Peyer's patch (tissue), 4 donors: ENCODE measurements around the gene COL17A1. TPM values are rescaled to one million over a fixed set of nuclear protein-coding genes. Genes with fewer than 3 reads are reported as not detected.

Source experiments
- DNase-seq, 3 donors: peaks; one replicate each; pipeline ENCODE4 v3.0.0-alpha.2; 2017 to 2019
- H3K27ac ChIP-seq, 4 donors: fragments of 200-600 bp; sonication (generic); one replicate each; pipeline ENCODE4 v1.5.1; 2016 to 2019
- H3K27me3 ChIP-seq, 2 donors: fragments of 200-600 bp; sonication (generic); one replicate each; pipeline ENCODE4 v1.5.1; 2019
- H3K36me3 ChIP-seq, 3 donors: fragments of 200-600 bp; sonication (generic); one replicate each; pipeline ENCODE4 v1.5.1; 2016 to 2019
- H3K4me1 ChIP-seq, 4 donors: fragments of 200-600 bp; sonication (generic); one replicate each; pipeline ENCODE4 v1.5.1; 2016 to 2019
- H3K4me3 ChIP-seq, 4 donors: fragments of 200-600 bp; sonication (generic); 1 replicate in 3 of 4; 2 replicates in 1 of 4; pipeline ENCODE4 v1.5.1; 2016 to 2019; ENCODE audit warnings: mild to moderate bottlenecking in 1 of 4
- H3K9me3 ChIP-seq, 4 donors: fragments of 200-600 bp; sonication (generic); one replicate each; pipeline ENCODE4 v1.5.1; 2016 to 2019; ENCODE audit warnings: mild to moderate bottlenecking in 1 of 4
- CTCF ChIP-seq, 6 experiments: fragments of 450-650 bp in 4 of 6; fragments of 200-600 bp in 2 of 6; sonication (generic) in 1 of 6; IDR thresholded peaks; one replicate each; pipeline ENCODE4 v1.5.1; 2017 to 2019; ENCODE audit warnings: antibody characterized with exemption in 6 of 6, mild to moderate bottlenecking in 3 of 6, moderate library complexity in 1 of 6
- POLR2A ChIP-seq, 2 donors: fragments of 450-650 bp; IDR thresholded peaks; one replicate each; pipeline ENCODE4 v1.5.1; 2017; ENCODE audit warnings: antibody characterized with exemption in 2 of 2, mild to moderate bottlenecking in 2 of 2, moderate library complexity in 2 of 2
- total RNA-seq, 4 donors: library from RNA; depleted of rRNA; stranded (reverse); fragments of >200 nt; gene quantifications; one replicate each; pipeline ENCODE4 v1.1.0, GENCODE V29; 2016

Gene COL17A1
- total RNA-seq, 4 donors from 2014 or later, result 4.1 to 240 (median 97.1) TPM

GRCh38 chr10:104005172-104005863 lies 80.4 kb downstream of the COL17A1 start:
- Histone ChIP-seq H3K4me1 (no peaks in the 10 kb centered on the region), H3K9me3 (no peaks in the 10 kb centered on the region), H3K36me3 (peaks cover 0 to 76% (median 0%) of the 10 kb centered on the region in 3 donors), H3K27me3 (no peaks in the 10 kb centered on the region), H3K4me3 (no peak overlapping the region), H3K27ac (no peak overlapping the region)
- no peak for DNase-seq
- TF ChIP-seq CTCF (IDR thresholded peaks at IDR 0.05), result no peak
- TF ChIP-seq POLR2A (IDR thresholded peaks at IDR 0.05), result no peak

DNA sequence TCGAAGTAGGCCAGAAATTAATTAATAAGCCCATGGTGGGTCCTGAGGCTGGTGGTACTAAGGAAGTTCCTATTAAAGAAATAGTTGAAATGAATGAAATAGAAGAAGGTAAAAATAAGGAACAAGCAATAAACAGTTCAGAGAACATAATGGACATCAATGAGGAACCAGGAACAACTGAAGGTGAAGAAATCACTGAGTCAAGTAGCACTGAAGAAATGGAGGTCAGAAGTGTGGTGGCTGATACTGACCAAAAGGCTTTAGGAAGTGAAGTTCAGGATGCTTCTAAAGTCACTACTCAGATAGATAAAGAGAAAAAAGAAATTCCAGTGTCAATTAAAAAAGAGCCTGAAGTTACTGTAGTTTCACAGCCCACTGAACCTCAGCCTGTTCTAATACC lies 82.8 kb downstream of the COL17A1 start:
- H3K4me3 ChIP-seq, result no peak overlapping the region

DNA sequence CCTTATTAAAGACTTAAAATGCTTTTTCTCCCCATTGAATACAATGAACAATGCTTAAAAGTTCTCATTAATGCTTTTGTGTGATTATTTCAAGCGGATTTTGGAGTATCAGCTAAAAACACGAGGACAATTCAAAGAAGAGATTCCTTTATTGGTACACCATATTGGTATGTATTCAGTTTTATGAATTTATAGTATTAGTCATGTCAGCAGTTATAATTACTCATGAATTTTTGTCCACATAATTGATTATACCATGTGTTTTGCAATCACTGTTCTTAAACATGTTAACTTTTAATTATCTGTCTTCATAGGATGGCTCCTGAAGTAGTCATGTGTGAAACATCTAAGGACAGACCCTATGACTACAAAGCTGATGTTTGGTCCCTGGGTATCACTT lies 86.9 kb downstream of the COL17A1 start:
- H3K27ac ChIP-seq, result no peak overlapping the region
- no peaks in the 10 kb centered on the region for H3K27me3 ChIP-seq
- no peaks in the 10 kb centered on the region for H3K4me1 ChIP-seq
- H3K36me3 ChIP-seq, result peaks cover 0 to 80% (median 0%) of the 10 kb centered on the region in 3 donors
- H3K9me3 ChIP-seq, result no peaks in the 10 kb centered on the region
- no peak for DNase-seq
- TF ChIP-seq POLR2A (IDR thresholded peaks at IDR 0.05) (no peak), CTCF (IDR thresholded peaks at IDR 0.05) (no peak)
- no peak overlapping the region for H3K4me3 ChIP-seq

More for the DNA sequence above, 82.8 kb downstream of the COL17A1 start:
- Histone ChIP-seq H3K27ac (no peak overlapping the region), H3K9me3 (no peaks in the 10 kb centered on the region), H3K27me3 (no peaks in the 10 kb centered on the region), H3K4me1 (no peaks in the 10 kb centered on the region), H3K36me3 (peaks cover 0 to 88% (median 0%) of the 10 kb centered on the region in 3 donors)
- DNase-seq, result no peak
- no peak for TF ChIP-seq CTCF (IDR thresholded peaks at IDR 0.05)
- no peak for TF ChIP-seq POLR2A (IDR thresholded peaks at IDR 0.05)

GRCh38 chr10:103995134-103995533 lies 90.5 kb downstream of the COL17A1 start:
- Histone ChIP-seq H3K27me3 (no peaks in the 10 kb centered on the region), H3K9me3 (no peaks in the 10 kb centered on the region), H3K4me1 (no peaks in the 10 kb centered on the region), H3K4me3 (no peak overlapping the region), H3K27ac (no peak overlapping the region), H3K36me3 (peaks cover 0 to 63% (median 0%) of the 10 kb centered on the region in 3 donors)
- no peak for DNase-seq
- TF ChIP-seq CTCF (IDR thresholded peaks at IDR 0.05) (no peak), POLR2A (IDR thresholded peaks at IDR 0.05) (no peak)

- no peak overlapping the region for H3K27ac ChIP-seq
- TF ChIP-seq CTCF (IDR thresholded peaks at IDR 0.05) (no peak), POLR2A (IDR thresholded peaks at IDR 0.05) (no peak)
- peaks cover 0 to 30% (median 0%) of the 10 kb centered on the region in 3 donors for H3K36me3 ChIP-seq
- no peak for DNase-seq
- no peaks in the 10 kb centered on the region for H3K9me3 ChIP-seq
- H3K4me3 ChIP-seq, result no peak overlapping the region
- H3K4me1 ChIP-seq, result no peaks in the 10 kb centered on the region
- H3K27me3 ChIP-seq, result no peaks in the 10 kb centered on the region
These were observed 94.1 kb downstream of the COL17A1 start for GRCh38 chr10:103991393-103992128.
